Peyer's patch (tissue), 4 donors: ENCODE measurements around the gene DIS3L2. TPM values are rescaled to one million over a fixed set of nuclear protein-coding genes. Genes with fewer than 3 reads are reported as not detected.
"Not testable (repeated sequence)": the region's sequence is repeated elsewhere in the genome, so short reads cannot be mapped to it uniquely, and the experiment has no call there.

Experiments used
- DNase-seq, 3 donors: peaks; one replicate each; pipeline ENCODE4 v3.0.0-alpha.2; 2017 to 2019
- H3K27ac ChIP-seq, 4 donors: fragments of 200-600 bp; sonication (generic); one replicate each; pipeline ENCODE4 v1.5.1; 2016 to 2019
- H3K27me3 ChIP-seq, 2 donors: fragments of 200-600 bp; sonication (generic); one replicate each; pipeline ENCODE4 v1.5.1; 2019
- H3K36me3 ChIP-seq, 3 donors: fragments of 200-600 bp; sonication (generic); one replicate each; pipeline ENCODE4 v1.5.1; 2016 to 2019
- H3K4me1 ChIP-seq, 4 donors: fragments of 200-600 bp; sonication (generic); one replicate each; pipeline ENCODE4 v1.5.1; 2016 to 2019
- H3K4me3 ChIP-seq, 4 donors: fragments of 200-600 bp; sonication (generic); 1 replicate in 3 of 4; 2 replicates in 1 of 4; pipeline ENCODE4 v1.5.1; 2016 to 2019; ENCODE audit warnings: mild to moderate bottlenecking in 1 of 4
- H3K9me3 ChIP-seq, 4 donors: fragments of 200-600 bp; sonication (generic); one replicate each; pipeline ENCODE4 v1.5.1; 2016 to 2019; ENCODE audit warnings: mild to moderate bottlenecking in 1 of 4
- POLR2A ChIP-seq, 2 donors: fragments of 450-650 bp; IDR thresholded peaks; one replicate each; pipeline ENCODE4 v1.5.1; 2017; ENCODE audit warnings: antibody characterized with exemption in 2 of 2, mild to moderate bottlenecking in 2 of 2, moderate library complexity in 2 of 2
- total RNA-seq, 4 donors: library from RNA; depleted of rRNA; stranded (reverse); fragments of >200 nt; gene quantifications; one replicate each; pipeline ENCODE4 v1.1.0, GENCODE V29; 2016
- TF ChIP-seq, protein P1 (sequence below), 6 experiments: fragments of 450-650 bp in 4 of 6; fragments of 200-600 bp in 2 of 6; sonication (generic) in 1 of 6; IDR thresholded peaks; one replicate each; pipeline ENCODE4 v1.5.1; 2017 to 2019; ENCODE audit warnings: antibody characterized with exemption in 6 of 6, mild to moderate bottlenecking in 3 of 6, moderate library complexity in 1 of 6

The DIS3L2 gene
- total RNA-seq, 4 donors from 2014 or later, result 26.4 to 147 (median 58.3) TPM

DNA sequence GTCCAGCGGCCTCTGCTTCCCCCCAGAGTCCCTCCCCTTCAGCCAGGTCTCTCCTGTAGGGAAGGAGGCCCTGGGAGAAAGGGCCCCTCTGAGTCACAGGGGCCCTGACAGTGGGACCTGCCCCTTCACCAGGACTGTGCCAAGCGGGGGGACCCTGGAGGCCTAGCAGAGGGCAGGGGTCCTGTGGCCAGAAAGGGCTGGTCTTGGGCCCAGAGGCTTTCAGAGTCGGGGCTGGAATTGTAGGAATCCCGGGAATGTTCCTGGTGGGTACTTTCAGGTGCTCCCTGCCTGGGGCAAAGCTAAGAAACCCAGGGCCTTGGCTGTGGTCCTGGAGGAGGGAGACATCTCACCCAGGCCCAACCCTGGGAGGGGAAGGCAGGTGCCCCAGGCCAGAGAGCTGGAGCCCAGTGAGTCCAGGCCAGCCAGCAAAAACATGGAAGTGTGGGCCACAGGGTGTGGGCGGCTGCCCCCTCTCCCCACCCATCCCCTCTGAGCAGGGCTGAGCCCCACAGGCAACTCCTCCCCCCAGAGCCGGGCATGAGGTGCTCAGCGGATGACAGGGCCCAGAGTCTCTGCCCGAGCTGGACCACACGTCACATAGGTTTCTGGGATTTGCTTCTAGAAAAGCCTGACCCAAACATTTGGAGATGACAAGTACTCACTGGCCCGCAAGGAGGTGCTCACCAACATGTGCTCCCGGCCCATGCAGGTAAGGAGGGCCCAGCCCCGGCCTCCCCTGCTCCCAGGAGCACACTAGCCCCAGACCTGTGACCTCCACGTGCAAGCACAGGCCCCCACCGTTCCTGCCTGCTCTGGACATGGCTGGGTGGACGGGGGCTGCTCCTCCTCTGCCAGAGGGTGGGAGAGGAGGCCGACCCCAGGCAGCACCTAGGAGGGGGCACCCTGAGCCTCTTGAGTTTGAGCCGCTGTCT, 368.8 kb downstream of the DIS3L2 start:
- no peaks in the 10 kb centered on the region for H3K4me1 ChIP-seq
- peak in 1 of 3 donors; percentile 32 for DNase-seq

DNA sequence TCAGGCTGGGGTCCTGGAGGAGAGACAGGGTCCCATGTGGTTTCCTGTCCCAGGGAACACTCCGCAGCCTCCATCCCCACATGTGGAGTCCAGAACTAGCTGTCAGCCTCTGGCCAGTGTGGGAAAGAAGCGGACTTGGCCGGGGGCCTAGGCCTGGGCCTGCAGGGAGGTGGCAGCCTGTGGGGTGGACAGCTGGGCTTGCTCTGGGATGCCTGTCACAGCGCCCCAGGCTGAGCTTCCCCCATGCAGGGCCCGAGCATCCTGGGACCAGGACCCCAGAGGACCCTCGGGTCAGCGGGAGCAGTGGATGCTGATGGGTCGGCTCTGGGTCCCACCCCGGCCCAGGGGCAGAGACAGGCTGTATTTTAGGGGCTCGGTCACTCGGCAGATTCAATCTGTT, 369.5 kb downstream of the DIS3L2 start:
- H3K36me3 ChIP-seq, H3K9me3 ChIP-seq, H3K27ac ChIP-seq, H3K27me3 ChIP-seq, H3K4me1 ChIP-seq, H3K4me3 ChIP-seq: not testable (repeated sequence)
- DNase-seq, result peak in 1 of 3 donors; percentile 45

More for the DNA sequence above, 368.8 kb downstream of the DIS3L2 start:
- no peak overlapping the region for H3K4me3 ChIP-seq
- TF ChIP-seq POLR2A (IDR thresholded peaks at IDR 0.05), result no peak
- TF ChIP-seq, protein P1, sequence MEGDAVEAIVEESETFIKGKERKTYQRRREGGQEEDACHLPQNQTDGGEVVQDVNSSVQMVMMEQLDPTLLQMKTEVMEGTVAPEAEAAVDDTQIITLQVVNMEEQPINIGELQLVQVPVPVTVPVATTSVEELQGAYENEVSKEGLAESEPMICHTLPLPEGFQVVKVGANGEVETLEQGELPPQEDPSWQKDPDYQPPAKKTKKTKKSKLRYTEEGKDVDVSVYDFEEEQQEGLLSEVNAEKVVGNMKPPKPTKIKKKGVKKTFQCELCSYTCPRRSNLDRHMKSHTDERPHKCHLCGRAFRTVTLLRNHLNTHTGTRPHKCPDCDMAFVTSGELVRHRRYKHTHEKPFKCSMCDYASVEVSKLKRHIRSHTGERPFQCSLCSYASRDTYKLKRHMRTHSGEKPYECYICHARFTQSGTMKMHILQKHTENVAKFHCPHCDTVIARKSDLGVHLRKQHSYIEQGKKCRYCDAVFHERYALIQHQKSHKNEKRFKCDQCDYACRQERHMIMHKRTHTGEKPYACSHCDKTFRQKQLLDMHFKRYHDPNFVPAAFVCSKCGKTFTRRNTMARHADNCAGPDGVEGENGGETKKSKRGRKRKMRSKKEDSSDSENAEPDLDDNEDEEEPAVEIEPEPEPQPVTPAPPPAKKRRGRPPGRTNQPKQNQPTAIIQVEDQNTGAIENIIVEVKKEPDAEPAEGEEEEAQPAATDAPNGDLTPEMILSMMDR (IDR thresholded peaks at IDR 0.05), result no peak
- H3K27ac ChIP-seq, result no peak overlapping the region
- H3K36me3 ChIP-seq, result peaks cover 0 to 5% (median 0%) of the 10 kb centered on the region in 3 donors
- no peaks in the 10 kb centered on the region for H3K27me3 ChIP-seq
- H3K9me3 ChIP-seq, result no peaks in the 10 kb centered on the region

- H3K36me3 ChIP-seq, H3K4me3 ChIP-seq, H3K4me1 ChIP-seq, H3K27ac ChIP-seq, H3K27me3 ChIP-seq, H3K9me3 ChIP-seq: not testable (repeated sequence)
- DNase-seq, result peak in 1 of 3 donors; percentile 24
These were observed 370.1 kb downstream of the DIS3L2 start for GRCh38 chr2:232331641-232332040.

- not testable (repeated sequence) for H3K4me3 ChIP-seq, H3K4me1 ChIP-seq, H3K27ac ChIP-seq, H3K36me3 ChIP-seq, H3K9me3 ChIP-seq, H3K27me3 ChIP-seq
- DNase-seq, result peak in 2 of 3 donors; percentile 19 to 41
These were observed 370.9 kb downstream of the DIS3L2 start for GRCh38 chr2:232332244-232332939.

DNA sequence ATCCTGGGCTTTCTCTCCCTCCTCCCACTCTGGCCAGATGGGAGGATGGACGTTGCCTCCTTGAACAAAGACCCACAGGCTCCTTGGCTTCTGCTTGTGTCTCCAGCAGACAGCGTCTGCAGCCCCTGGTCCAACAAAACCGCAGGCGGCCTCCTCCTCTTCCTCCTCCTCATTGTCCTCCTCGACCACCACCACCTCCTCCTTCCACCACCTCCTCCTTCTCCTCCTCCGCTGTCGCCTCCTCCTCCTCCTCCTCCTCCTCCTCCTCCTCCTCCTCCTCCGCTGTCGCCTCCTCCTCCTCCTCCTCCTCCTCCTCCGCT, 371.4 kb downstream of the DIS3L2 start:
- Histone ChIP-seq H3K36me3 (peaks cover 0 to 5% (median 0%) of the 10 kb centered on the region in 3 donors), H3K4me1 (no peaks in the 10 kb centered on the region)

GRCh38 chr2:232333361-232334135, 372.0 kb downstream of the DIS3L2 start:
- Histone ChIP-seq H3K27me3 (no peaks in the 10 kb centered on the region), H3K36me3 (peaks cover 0 to 5% (median 0%) of the 10 kb centered on the region in 3 donors), H3K9me3 (no peaks in the 10 kb centered on the region), H3K27ac (no peak overlapping the region), H3K4me3 (no peak overlapping the region), H3K4me1 (no peaks in the 10 kb centered on the region)
- peak in 2 of 3 donors; percentile 40 to 43 for DNase-seq
- TF ChIP-seq POLR2A (IDR thresholded peaks at IDR 0.05), result no peak
- TF ChIP-seq, protein P1 (IDR thresholded peaks at IDR 0.05), result no peak

More for the DNA sequence above, 371.4 kb downstream of the DIS3L2 start:
- Histone ChIP-seq H3K9me3 (no peaks in the 10 kb centered on the region), H3K27me3 (no peaks in the 10 kb centered on the region), H3K27ac (no peak overlapping the region), H3K4me3 (no peak overlapping the region)
- DNase-seq, result peak in 1 of 3 donors; percentile 26
- TF ChIP-seq, protein P1 (IDR thresholded peaks at IDR 0.05), result no peak
- no peak for TF ChIP-seq POLR2A (IDR thresholded peaks at IDR 0.05)

- not testable (repeated sequence) for H3K27me3 ChIP-seq, H3K36me3 ChIP-seq, H3K4me1 ChIP-seq, H3K9me3 ChIP-seq, H3K4me3 ChIP-seq, H3K27ac ChIP-seq
- peak in 1 of 3 donors; percentile 36 for DNase-seq
These were observed 372.8 kb downstream of the DIS3L2 start for GRCh38 chr2:232334136-232334884.

DNA sequence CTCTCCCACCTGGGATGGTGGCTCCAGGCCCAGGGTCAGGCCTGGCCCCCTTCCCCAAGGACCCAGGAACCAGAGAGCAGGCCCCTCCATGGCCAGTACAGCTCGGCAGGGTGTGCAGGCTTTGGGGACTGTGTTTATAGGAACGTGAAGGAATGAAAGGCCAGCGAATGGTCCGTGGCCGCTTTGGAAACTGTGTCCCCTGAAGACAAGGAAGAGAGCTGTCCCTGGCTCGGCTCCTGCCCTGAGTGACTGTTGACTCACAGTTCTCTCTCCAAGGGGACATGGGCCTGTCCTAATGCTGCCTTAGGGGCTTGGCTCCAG, 373.3 kb downstream of the DIS3L2 start:
- not testable (repeated sequence) for H3K27me3 ChIP-seq, H3K4me1 ChIP-seq, DNase-seq, H3K4me3 ChIP-seq, H3K9me3 ChIP-seq, H3K36me3 ChIP-seq, H3K27ac ChIP-seq
